HG03280 (cell line): ENCODE measurements around the gene SF3A2.
"Not testable (repeated sequence)": the region's sequence is repeated elsewhere in the genome, so short reads cannot be mapped to it uniquely, and the experiment has no call there.

ENCODE experiments used
- ATAC-seq: cut with Tn5 transposase; IDR thresholded peaks from one replicate; pipeline ENCODE4 v1.9.1; 2021; ENCODE audit warnings: mild to moderate bottlenecking, moderate library complexity; ENCODE audit not compliant: unreplicated experiment

Gene SF3A2

GRCh38 chr19:2236314-2237050, at the start of gene SF3A2, which contains the start of gene PLEKHJ1:
TSS of gene SF3A2 (plus strand) at chr19:2236824. CDS start at chr19:2243419, 6,595 bp downstream.
TSS of gene PLEKHJ1 (minus strand) at chr19:2236329. CDS start at chr19:2236248, 81 bp downstream.
- ATAC-seq: peak; percentile 72

GRCh38 chr19:2187159-2187558, 49.5 kb upstream of the SF3A2 start:
- ATAC-seq: no peak

- ATAC-seq: no peak
These were observed 47.8 kb upstream of the SF3A2 start for GRCh38 chr19:2188708-2189385.

GRCh38 chr19:2189880-2190279, 46.7 kb upstream of the SF3A2 start:
- no peak for ATAC-seq

- ATAC-seq: no peak
These were observed 45.7 kb upstream of the SF3A2 start for GRCh38 chr19:2190848-2191455.

- no peak for ATAC-seq
These were observed 44.9 kb upstream of the SF3A2 start for GRCh38 chr19:2191456-2192310.

GRCh38 chr19:2192862-2193261, 43.8 kb upstream of the SF3A2 start:
- no peak for ATAC-seq

- no peak for ATAC-seq
These were observed 42.8 kb upstream of the SF3A2 start for GRCh38 chr19:2193807-2194206.

GRCh38 chr19:2194513-2195078, 42.0 kb upstream of the SF3A2 start:
- no peak for ATAC-seq

GRCh38 chr19:2195361-2195760, 41.3 kb upstream of the SF3A2 start:
- no peak for ATAC-seq

GRCh38 chr19:2195914-2196313, 40.7 kb upstream of the SF3A2 start:
- ATAC-seq: no peak

GRCh38 chr19:2197270-2197669, 39.4 kb upstream of the SF3A2 start:
- ATAC-seq: no peak

- no peak for ATAC-seq
These were observed 38.3 kb upstream of the SF3A2 start for GRCh38 chr19:2198317-2198716.

- no peak for ATAC-seq
These were observed 37.4 kb upstream of the SF3A2 start for GRCh38 chr19:2199215-2199614.

- ATAC-seq: no peak
These were observed 36.6 kb upstream of the SF3A2 start for GRCh38 chr19:2199861-2200623.

GRCh38 chr19:2200624-2201294, 35.9 kb upstream of the SF3A2 start:
- not testable (repeated sequence) for ATAC-seq

- no peak for ATAC-seq
These were observed 35.0 kb upstream of the SF3A2 start for GRCh38 chr19:2201473-2202148.

GRCh38 chr19:2202366-2202765, 34.3 kb upstream of the SF3A2 start:
- ATAC-seq: no peak

- ATAC-seq: no peak
These were observed 29.6 kb upstream of the SF3A2 start for GRCh38 chr19:2207008-2207407.
